ENCODE data around the gene RRP1B.
"Not testable (repeated sequence)": the region's sequence is repeated elsewhere in the genome, so short reads cannot be mapped to it uniquely, and the experiment has no call there.

Gene RRP1B, protein sequence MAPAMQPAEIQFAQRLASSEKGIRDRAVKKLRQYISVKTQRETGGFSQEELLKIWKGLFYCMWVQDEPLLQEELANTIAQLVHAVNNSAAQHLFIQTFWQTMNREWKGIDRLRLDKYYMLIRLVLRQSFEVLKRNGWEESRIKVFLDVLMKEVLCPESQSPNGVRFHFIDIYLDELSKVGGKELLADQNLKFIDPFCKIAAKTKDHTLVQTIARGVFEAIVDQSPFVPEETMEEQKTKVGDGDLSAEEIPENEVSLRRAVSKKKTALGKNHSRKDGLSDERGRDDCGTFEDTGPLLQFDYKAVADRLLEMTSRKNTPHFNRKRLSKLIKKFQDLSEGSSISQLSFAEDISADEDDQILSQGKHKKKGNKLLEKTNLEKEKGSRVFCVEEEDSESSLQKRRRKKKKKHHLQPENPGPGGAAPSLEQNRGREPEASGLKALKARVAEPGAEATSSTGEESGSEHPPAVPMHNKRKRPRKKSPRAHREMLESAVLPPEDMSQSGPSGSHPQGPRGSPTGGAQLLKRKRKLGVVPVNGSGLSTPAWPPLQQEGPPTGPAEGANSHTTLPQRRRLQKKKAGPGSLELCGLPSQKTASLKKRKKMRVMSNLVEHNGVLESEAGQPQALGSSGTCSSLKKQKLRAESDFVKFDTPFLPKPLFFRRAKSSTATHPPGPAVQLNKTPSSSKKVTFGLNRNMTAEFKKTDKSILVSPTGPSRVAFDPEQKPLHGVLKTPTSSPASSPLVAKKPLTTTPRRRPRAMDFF

DNA sequence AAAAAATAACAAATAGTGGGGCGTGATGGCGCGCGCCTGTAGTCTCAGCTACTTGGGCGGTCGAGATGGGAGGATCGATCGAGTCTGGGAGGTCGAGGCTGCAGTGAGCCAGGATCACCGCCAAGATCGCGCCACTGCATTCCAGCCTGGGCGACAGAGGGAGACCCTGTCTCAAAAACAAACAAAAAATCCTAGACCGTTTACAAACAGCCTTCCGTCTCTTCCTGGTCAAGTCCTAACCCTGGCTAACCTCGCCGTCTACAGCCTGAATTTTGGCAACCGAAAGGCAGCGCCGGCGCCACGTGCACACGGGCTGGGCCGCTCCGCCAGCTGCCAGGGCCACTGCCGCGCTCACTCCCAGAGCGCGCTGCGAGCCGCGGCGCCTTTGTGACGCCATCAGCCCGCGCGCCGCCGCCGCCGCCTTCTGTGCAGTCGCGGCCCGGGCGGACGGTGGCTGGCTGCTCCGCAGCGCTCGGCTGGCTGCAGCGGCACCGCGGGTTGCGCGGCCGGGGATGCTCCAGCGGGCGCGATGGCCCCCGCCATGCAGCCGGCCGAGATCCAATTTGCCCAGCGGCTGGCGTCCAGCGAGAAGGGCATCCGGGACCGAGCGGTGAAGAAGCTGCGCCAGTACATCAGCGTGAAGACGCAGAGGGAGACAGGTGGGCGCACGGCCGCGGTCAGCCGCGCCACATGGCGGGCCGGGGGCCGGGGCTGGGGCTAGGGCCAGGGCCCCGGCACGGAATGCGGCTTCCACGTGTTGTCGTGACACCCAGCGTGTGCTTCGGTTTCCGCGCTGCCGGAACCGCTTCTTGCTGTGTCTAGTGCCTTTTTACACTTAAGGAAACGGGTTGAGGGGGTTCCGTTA is at the start of gene RRP1B, which contains the start of gene HSF2BP:
RRP1B (plus strand) TSS at position 425 of the 865 bp plus-strand sequence; CDS start at position 530, 105 bp downstream.
HSF2BP (minus strand) TSS at position 353 of the 865 bp plus-strand sequence. CDS start 1,392 bp downstream, outside the sequence.
- TF ChIP-seq, protein P1, sequence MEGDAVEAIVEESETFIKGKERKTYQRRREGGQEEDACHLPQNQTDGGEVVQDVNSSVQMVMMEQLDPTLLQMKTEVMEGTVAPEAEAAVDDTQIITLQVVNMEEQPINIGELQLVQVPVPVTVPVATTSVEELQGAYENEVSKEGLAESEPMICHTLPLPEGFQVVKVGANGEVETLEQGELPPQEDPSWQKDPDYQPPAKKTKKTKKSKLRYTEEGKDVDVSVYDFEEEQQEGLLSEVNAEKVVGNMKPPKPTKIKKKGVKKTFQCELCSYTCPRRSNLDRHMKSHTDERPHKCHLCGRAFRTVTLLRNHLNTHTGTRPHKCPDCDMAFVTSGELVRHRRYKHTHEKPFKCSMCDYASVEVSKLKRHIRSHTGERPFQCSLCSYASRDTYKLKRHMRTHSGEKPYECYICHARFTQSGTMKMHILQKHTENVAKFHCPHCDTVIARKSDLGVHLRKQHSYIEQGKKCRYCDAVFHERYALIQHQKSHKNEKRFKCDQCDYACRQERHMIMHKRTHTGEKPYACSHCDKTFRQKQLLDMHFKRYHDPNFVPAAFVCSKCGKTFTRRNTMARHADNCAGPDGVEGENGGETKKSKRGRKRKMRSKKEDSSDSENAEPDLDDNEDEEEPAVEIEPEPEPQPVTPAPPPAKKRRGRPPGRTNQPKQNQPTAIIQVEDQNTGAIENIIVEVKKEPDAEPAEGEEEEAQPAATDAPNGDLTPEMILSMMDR (IDR thresholded peaks at IDR 0.05; ENCODE audit: low read depth, low read length), result no peak
- peak within 1 kb of the TSS; percentile 61 for H3K4me3 ChIP-seq (ENCODE audit: low read depth, low read length)
- in situ Hi-C loops (cut with HindIII; ENCODE audit: low sequenced_read_pairs), result no loop called here
- DNase-seq (ENCODE audit: low read depth, low spot score), result peak; percentile 79

DNA sequence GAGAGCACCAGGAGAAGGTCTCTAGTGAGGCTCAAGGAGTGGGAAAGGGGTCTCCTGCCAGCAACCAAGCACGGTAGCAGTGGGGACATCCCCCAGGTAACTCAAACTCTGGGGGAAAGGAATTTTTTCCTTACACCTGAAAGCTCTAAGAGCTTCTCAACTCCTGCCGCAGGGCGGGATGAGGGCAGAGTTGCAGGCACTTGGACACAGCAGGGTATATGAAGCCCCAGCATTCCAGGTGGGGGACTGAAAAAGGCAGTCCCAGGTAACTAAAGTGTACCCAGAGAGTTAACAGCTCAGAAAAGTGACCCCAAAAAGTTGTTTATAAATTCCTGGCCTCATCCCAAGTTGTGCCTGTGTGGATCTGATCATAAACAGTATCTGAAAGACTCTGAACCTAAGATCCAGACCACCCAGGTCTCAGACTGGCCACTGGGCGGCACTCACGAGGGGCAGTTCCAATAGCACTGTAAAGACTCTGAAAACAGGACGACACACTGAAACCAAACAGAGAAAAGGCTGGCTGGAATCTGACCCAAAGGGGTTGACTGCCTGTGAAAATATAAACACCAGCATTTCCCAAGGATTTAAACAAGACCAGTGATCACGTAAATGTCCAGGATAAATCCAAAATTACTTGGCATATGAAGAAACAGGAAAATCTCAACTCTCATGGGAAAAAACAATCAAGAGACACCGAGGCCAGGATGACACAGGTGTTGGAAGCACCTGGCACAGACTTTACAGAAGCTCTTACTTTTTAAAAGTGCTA is 47.6 kb upstream of the RRP1B start:
- DNase-seq (ENCODE audit: low read depth, low spot score), result peak; percentile 82
- TF ChIP-seq, protein P1 (IDR thresholded peaks at IDR 0.05; ENCODE audit: low read depth, low read length), result peak; percentile 91
- H3K4me3 ChIP-seq (ENCODE audit: low read depth, low read length), result no peak overlapping the region
- in situ Hi-C loops (cut with HindIII; ENCODE audit: low sequenced_read_pairs), result no loop called here

DNA sequence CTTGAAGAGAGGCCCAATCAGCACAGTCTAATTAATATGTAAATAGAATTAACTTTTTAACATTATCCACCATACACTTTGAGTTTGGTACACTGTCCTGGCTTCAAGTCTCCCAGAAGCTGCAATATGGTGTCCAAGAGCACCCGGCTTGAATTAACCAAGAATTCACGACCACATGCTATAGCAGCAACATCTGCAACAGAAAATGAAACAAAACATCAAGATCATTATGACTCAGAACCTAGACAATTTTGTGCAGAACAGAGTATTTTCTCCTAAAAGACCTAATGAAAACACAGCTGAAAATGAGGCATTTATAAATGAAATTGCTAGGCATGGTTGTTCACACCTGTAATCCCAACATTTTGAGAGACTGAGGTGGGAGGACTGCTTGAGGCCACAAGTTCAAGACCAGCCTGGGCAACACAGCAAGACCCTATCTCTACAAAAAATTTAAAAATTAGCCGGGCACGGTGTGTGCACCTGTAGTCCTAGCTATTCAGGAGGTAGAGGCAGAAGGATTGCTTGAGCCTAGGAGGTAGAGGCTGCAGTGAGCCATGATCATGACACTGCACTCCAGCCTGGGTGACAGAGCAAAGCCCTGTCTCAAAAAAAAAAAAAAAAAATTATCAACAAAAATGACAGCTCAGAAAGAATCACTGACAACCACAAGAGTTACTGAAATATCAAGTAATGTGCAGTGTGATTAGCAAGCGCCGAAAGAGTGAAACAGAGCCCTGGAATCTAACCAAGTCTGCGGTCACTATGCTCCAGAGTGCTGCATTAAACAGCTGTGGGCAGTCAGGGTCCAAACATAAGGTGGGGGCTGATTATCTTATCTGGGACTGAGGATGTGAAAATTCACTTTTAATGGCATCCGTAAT is 45.4 kb upstream of the RRP1B start:
- in situ Hi-C loops (cut with HindIII; ENCODE audit: low sequenced_read_pairs), result no loop called here
- peak; percentile 57 for DNase-seq (ENCODE audit: low read depth, low spot score)
- no peak overlapping the region for H3K4me3 ChIP-seq (ENCODE audit: low read depth, low read length)
- TF ChIP-seq, protein P1 (IDR thresholded peaks at IDR 0.05; ENCODE audit: low read depth, low read length), result no peak

DNA sequence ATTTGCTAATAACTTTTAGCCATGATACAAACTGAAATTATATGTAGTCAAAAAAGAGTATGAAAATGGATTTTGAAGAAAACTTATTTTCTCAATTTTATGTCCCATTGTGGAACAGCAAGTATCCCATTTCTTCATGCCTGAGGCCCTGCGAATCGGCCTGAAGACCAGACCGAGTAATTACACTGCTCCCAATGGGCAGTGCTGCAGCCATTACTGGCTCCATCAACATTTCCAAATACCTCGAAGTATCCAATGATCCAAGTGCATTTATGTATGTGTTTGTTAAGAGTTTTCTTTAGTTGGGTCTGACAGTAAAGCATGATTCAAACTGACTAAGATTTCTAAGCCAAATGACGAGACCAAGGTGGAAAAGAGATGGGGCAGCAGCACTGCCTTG is 44.5 kb upstream of the RRP1B start:
- TF ChIP-seq, protein P1 (IDR thresholded peaks at IDR 0.05; ENCODE audit: low read depth, low read length), result no peak
- no peak overlapping the region for H3K4me3 ChIP-seq (ENCODE audit: low read depth, low read length)
- no peak for DNase-seq (ENCODE audit: low read depth, low spot score)
- in situ Hi-C loops (cut with HindIII; ENCODE audit: low sequenced_read_pairs), result no loop called here

DNA sequence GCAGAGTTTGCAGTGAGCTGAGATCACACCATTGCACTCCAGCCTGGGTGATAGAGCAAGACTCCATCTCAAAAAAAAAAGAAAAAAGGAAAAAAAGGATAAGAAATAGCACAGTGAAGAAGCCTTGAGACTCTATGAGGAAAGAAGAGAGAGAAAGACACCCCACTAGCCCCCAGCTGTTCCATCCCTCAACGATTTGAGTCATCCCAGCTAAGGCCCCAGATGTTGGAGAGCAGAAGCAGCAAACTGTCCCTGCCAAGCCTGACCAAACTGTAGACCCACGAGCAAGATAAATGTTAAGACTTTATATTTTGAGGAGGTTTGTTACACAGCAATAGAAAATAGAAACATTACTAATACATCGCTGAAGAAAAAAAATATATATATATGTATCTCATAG is 42.5 kb upstream of the RRP1B start:
- H3K4me3 ChIP-seq (ENCODE audit: low read depth, low read length); DNase-seq (ENCODE audit: low read depth, low spot score); in situ Hi-C loops (cut with HindIII; ENCODE audit: low sequenced_read_pairs): not testable (repeated sequence)

DNA sequence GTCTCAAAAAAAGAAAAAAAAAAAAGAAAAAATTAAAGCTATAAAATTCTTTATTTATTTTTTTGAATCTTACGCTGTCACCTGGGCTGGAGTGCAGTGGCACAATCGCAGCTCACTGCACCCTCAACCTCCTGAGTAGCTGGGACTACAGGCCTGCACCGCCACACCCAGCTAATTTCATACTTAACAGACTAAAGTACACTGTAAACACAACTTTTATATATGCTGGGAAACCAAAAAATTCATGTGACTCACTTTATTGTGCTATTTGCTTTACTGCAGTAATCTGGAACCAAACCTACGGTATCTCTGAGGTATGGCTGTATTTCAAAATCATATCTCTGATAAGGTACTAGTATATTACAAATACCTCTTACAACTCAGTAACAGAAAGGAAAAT is 40.4 kb upstream of the RRP1B start:
- TF ChIP-seq, protein P1 (IDR thresholded peaks at IDR 0.05; ENCODE audit: low read depth, low read length), result no peak
- H3K4me3 ChIP-seq (ENCODE audit: low read depth, low read length), result no peak overlapping the region
- DNase-seq (ENCODE audit: low read depth, low spot score), result no peak
- in situ Hi-C loops (cut with HindIII; ENCODE audit: low sequenced_read_pairs), result no loop called here
